ENCODE measurements around the gene TMEM183A. TPM values are rescaled to one million over a fixed set of nuclear protein-coding genes. Genes with fewer than 3 reads are reported as not detected.

Gene TMEM183A
- total and polyA plus RNA-seq, 8 donors = 33.3 to 177 (median 56.3) TPM

GRCh38 chr1:203059485-203059884 is 52.3 kb downstream of the TMEM183A start:
- no peak overlapping the region for H3K27ac ChIP-seq
- DNase-seq = no peak
- TF ChIP-seq POLR2A (IDR thresholded peaks at IDR 0.05) = no peak
- TF ChIP-seq CTCF (IDR thresholded peaks at IDR 0.05) = no peak
- TF ChIP-seq POLR2AphosphoS5 (IDR thresholded peaks at IDR 0.05) = no peak
- TF ChIP-seq EP300 (IDR thresholded peaks at IDR 0.05) = no peak
- H3K27me3 ChIP-seq = peaks cover 0 to 4% (median 0%) of the 10 kb centered on the region in 3 donors
- WGBS, 5 donors = 66 to 79% (median 72%) methylated on average over 2 of the region's 2 CpGs
- H3K4me3 ChIP-seq = no peak overlapping the region
- peaks cover 0 to 4% (median 0%) of the 10 kb centered on the region in 4 donors for H3K4me1 ChIP-seq
- H3K9me3 ChIP-seq = no peaks in the 10 kb centered on the region
- no peaks in the 10 kb centered on the region for H3K36me3 ChIP-seq
- intact Hi-C loops (cut with DNase I; ENCODE audit: low total_unique reads) = no loop called here

GRCh38 chr1:203060115-203060514 is 52.9 kb downstream of the TMEM183A start:
- no peak overlapping the region for H3K27ac ChIP-seq
- no peak overlapping the region for H3K4me3 ChIP-seq
- DNase-seq = no peak
- H3K9me3 ChIP-seq = no peaks in the 10 kb centered on the region
- no peaks in the 10 kb centered on the region for H3K36me3 ChIP-seq
- TF ChIP-seq CTCF (IDR thresholded peaks at IDR 0.05) (no peak), POLR2A (IDR thresholded peaks at IDR 0.05) (no peak)
- intact Hi-C loops (cut with DNase I; ENCODE audit: low total_unique reads) = no loop called here
- H3K27me3 ChIP-seq = peaks cover 0 to 4% (median 0%) of the 10 kb centered on the region in 3 donors
- WGBS, 5 donors = 94 to 97% (median 95%) methylated on average over 2 to 11 of the region's 11 CpGs
- peaks cover 0 to 4% (median 0%) of the 10 kb centered on the region in 4 donors for H3K4me1 ChIP-seq

- intact Hi-C loops (cut with DNase I; ENCODE audit: low total_unique reads) = no loop called here
- H3K4me1 ChIP-seq = peaks cover 0 to 2% (median under 1%) of the 10 kb centered on the region in 4 donors
- H3K4me3 ChIP-seq = no peak overlapping the region
- TF ChIP-seq CTCF (IDR thresholded peaks at IDR 0.05) (no peak), POLR2A (IDR thresholded peaks at IDR 0.05) (no peak), POLR2AphosphoS5 (IDR thresholded peaks at IDR 0.05) (no peak), EP300 (IDR thresholded peaks at IDR 0.05) (no peak)
- H3K36me3 ChIP-seq = no peaks in the 10 kb centered on the region
- H3K27ac ChIP-seq = no peak overlapping the region
- H3K27me3 ChIP-seq = no peaks in the 10 kb centered on the region
- WGBS, 5 donors = 57 to 78% (median 74%) methylated on average over 8 of the region's 8 CpGs
- no peaks in the 10 kb centered on the region for H3K9me3 ChIP-seq
- no peak for DNase-seq
Measured at GRCh38 chr1:203063287-203063686, 56.1 kb downstream of the TMEM183A start.

GRCh38 chr1:203065191-203065590 is 58.0 kb downstream of the TMEM183A start:
- DNase-seq = no peak
- TF ChIP-seq CTCF (IDR thresholded peaks at IDR 0.05) = no peak
- TF ChIP-seq POLR2A (IDR thresholded peaks at IDR 0.05) = no peak
- TF ChIP-seq EP300 (IDR thresholded peaks at IDR 0.05) = no peak
- no peak for TF ChIP-seq POLR2AphosphoS5 (IDR thresholded peaks at IDR 0.05)
- H3K36me3 ChIP-seq = no peaks in the 10 kb centered on the region
- H3K27ac ChIP-seq = no peak overlapping the region
- WGBS, 5 donors = 73 to 75% (median 75%) methylated on average over 4 to 7 of the region's 7 CpGs
- H3K9me3 ChIP-seq = no peaks in the 10 kb centered on the region
- H3K4me1 ChIP-seq = peaks cover 5 to 19% (median 12%) of the 10 kb centered on the region in 4 donors
- H3K4me3 ChIP-seq = no peak overlapping the region
- intact Hi-C loops (cut with DNase I; ENCODE audit: low total_unique reads) = no loop called here
- no peaks in the 10 kb centered on the region for H3K27me3 ChIP-seq
